Adipocyte (in vitro differentiated cells): ENCODE measurements around the gene CD163L1.
"Not testable (repeated sequence)": the region's sequence is repeated elsewhere in the genome, so short reads cannot be mapped to it uniquely, and the experiment has no call there.

ENCODE experiments used
- DNase-seq: peaks from one replicate; pipeline ENCODE4 v3.0.0-alpha.2; 2015; ENCODE audit warnings: low read depth
- H3K27me3 ChIP-seq: replicated peaks from 2 replicates; pipeline ENCODE4 v1.7.0; 2013; ENCODE audit warnings: mild to moderate bottlenecking, low read length, moderate library complexity; ENCODE audit not compliant: control insufficient read depth, insufficient read depth
- H3K36me3 ChIP-seq: 2 replicates; pipeline ENCODE4 v1.7.0; 2013; ENCODE audit warnings: low read length, mild to moderate bottlenecking, moderate library complexity; ENCODE audit not compliant: control insufficient read depth, insufficient read depth, severe bottlenecking
- H3K4me1 ChIP-seq: 2 replicates; pipeline ENCODE4 v1.7.0; 2013; ENCODE audit warnings: mild to moderate bottlenecking, low read length, moderate library complexity; ENCODE audit not compliant: control insufficient read depth, insufficient read depth
- H3K4me3 ChIP-seq: 2 replicates; pipeline ENCODE4 v1.7.0; 2013; ENCODE audit warnings: mild to moderate bottlenecking, low read length, moderate library complexity
- H3K9ac ChIP-seq: 2 replicates; pipeline ENCODE4 v1.7.0; 2013; ENCODE audit warnings: mild to moderate bottlenecking, low read length, moderate library complexity
- H3K9me3 ChIP-seq: 2 replicates; pipeline ENCODE4 v1.7.0; 2013; ENCODE audit warnings: mild to moderate bottlenecking, low read length, moderate library complexity; ENCODE audit not compliant: control insufficient read depth

Gene CD163L1

GRCh38 chr12:7444537-7444936 is 584 bp upstream of the CD163L1 start:
- Histone ChIP-seq H3K4me3 (no peak overlapping the region), H3K27me3 (no peaks in the 10 kb centered on the region), H3K9me3 (no peaks in the 10 kb centered on the region), H3K36me3 (no peaks in the 10 kb centered on the region), H3K9ac (no peak overlapping the region), H3K4me1 (no peaks in the 10 kb centered on the region)
- no peak for DNase-seq

- no peak for DNase-seq
- H3K4me3 ChIP-seq = no peak overlapping the region
- no peak overlapping the region for H3K9ac ChIP-seq
- H3K9me3 ChIP-seq = no peaks in the 10 kb centered on the region
- no peaks in the 10 kb centered on the region for H3K4me1 ChIP-seq
- H3K27me3 ChIP-seq = no peaks in the 10 kb centered on the region
- no peaks in the 10 kb centered on the region for H3K36me3 ChIP-seq
Measured at GRCh38 chr12:7441216-7441615, 2.7 kb downstream of the CD163L1 start.

DNA sequence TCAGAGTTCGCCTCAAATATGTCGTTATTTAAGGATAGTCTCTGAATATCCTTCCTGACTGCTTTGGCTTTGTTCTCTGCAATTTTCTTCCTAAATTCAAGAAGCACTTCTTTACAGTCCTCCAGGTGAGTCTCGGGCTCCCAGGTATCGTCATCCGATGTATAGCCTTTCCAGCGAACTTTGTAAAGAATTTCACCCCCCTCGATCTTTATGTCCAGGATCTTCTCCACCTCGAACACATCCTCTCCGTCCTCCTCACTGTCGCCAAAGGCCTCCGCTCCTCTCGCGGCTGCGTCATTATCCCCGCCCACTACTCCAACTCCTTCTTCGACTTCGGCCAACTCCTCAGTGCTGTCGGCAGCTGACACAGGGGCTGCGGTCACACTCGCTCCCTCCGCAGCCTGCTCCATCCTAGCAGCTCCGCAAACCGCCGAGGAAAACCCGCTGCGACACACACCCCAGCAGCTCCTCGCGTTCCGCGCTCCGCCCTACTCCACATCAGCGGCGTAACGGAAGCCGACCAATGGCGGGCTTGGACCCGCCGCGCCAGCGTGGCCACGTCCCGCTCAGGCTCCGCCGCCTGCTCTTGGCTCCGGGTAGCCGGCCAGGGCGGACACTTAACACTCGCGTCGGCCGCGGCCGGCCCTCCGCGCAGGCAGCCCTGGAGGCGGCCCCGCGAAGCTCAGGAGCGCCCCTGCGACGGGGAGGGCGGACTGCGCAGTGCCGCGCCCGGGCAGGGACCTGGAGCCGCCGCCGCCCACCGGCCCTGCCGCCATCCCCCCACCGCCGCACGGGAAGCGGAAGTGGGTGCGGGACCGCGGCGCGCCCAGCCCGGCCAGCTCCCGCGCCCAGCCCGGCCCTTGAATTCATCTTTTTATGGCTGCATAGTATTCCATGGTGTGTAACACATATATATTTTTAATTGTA is 4.1 kb downstream of the CD163L1 start:
- H3K4me3 ChIP-seq = peak overlapping the region; percentile 82
- peak overlapping the region; percentile 62 for H3K9ac ChIP-seq
- H3K36me3 ChIP-seq = no peaks in the 10 kb centered on the region
- no peaks in the 10 kb centered on the region for H3K27me3 ChIP-seq
- H3K4me1 ChIP-seq = no peaks in the 10 kb centered on the region
- peak; percentile 8 for DNase-seq
- no peaks in the 10 kb centered on the region for H3K9me3 ChIP-seq

GRCh38 chr12:7438291-7438995 is 5.5 kb downstream of the CD163L1 start:
- H3K36me3 ChIP-seq, H3K4me3 ChIP-seq: not testable (repeated sequence)

GRCh38 chr12:7437494-7437893 is 6.5 kb downstream of the CD163L1 start:
- H3K36me3 ChIP-seq, H3K9me3 ChIP-seq, DNase-seq, H3K9ac ChIP-seq, H3K27me3 ChIP-seq, H3K4me3 ChIP-seq, H3K4me1 ChIP-seq: not testable (repeated sequence)

More at GRCh38 chr12:7438291-7438995, 5.5 kb downstream of the CD163L1 start:
- DNase-seq, H3K27me3 ChIP-seq, H3K9ac ChIP-seq, H3K9me3 ChIP-seq, H3K4me1 ChIP-seq: not testable (repeated sequence)

DNA sequence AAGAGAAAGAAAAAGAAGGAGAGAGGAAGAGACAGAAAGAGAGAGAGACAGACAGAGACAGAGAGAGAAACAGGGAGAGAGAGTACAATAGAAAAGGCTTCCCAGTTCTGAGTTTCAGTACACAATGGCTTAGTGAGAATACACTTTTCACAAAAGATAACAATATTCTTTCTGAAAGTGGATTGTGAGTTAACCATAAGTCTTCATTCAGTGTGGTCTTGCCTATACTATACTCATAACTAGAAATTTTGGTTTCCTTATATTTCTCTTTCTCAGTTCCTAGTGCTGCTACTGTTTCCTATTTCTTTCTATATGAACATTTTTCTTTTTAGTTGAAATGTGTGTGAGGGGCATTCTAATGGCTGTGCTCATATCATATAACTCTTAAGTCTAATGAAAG is 9.3 kb downstream of the CD163L1 start:
- Histone ChIP-seq H3K4me3 (no peak overlapping the region), H3K9ac (no peak overlapping the region), H3K9me3 (no peaks in the 10 kb centered on the region), H3K4me1 (peaks cover 4% of the 10 kb centered on the region), H3K27me3 (no peaks in the 10 kb centered on the region), H3K36me3 (no peaks in the 10 kb centered on the region)
- no peak for DNase-seq

DNA sequence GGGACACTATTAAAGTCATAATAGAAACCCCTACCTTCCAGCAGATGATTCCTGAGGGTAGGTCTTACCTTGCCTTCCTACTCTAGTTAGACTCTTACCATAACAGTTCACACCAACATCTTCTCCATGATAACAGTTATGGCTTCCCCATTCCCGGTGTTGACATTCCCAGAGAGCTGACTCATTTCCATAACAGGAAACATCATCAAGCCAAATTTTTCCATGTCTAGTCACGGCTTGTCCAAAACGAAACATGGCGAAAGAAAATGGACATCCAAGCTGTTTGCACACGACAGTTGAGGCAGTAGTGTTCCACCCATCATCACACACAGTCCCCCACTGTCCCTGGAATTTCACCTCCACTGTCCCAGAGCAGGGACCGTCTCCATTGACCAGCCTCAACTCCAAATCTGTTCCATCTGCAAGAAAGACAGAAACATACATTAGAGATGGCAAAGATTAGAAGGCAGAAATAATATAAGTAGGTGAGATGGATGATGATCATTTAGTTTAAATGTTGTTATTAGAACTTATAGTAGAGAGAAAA is 10.6 kb downstream of the CD163L1 start:
- DNase-seq = peak; percentile 8
- no peak overlapping the region for H3K4me3 ChIP-seq
- H3K9me3 ChIP-seq = no peaks in the 10 kb centered on the region

GRCh38 chr12:7431993-7432685 is 11.8 kb downstream of the CD163L1 start:
- H3K36me3 ChIP-seq = no peaks in the 10 kb centered on the region
- no peak overlapping the region for H3K4me3 ChIP-seq
- H3K9me3 ChIP-seq = no peaks in the 10 kb centered on the region
- peak; percentile 1 for DNase-seq
- no peaks in the 10 kb centered on the region for H3K27me3 ChIP-seq
- peaks cover 4% of the 10 kb centered on the region for H3K4me1 ChIP-seq
- H3K9ac ChIP-seq = no peak overlapping the region

More for the DNA sequence above, 10.6 kb downstream of the CD163L1 start:
- H3K36me3 ChIP-seq = no peaks in the 10 kb centered on the region
- no peak overlapping the region for H3K9ac ChIP-seq
- peaks cover 4% of the 10 kb centered on the region for H3K4me1 ChIP-seq
- no peaks in the 10 kb centered on the region for H3K27me3 ChIP-seq

- no peaks in the 10 kb centered on the region for H3K36me3 ChIP-seq
- no peak overlapping the region for H3K9ac ChIP-seq
- H3K4me3 ChIP-seq = no peak overlapping the region
- H3K27me3 ChIP-seq = peaks cover 3% of the 10 kb centered on the region
- no peaks in the 10 kb centered on the region for H3K4me1 ChIP-seq
- H3K9me3 ChIP-seq = peaks cover 4% of the 10 kb centered on the region
- no peak for DNase-seq
Measured at GRCh38 chr12:7411343-7411742, 32.6 kb downstream of the CD163L1 start.

DNA sequence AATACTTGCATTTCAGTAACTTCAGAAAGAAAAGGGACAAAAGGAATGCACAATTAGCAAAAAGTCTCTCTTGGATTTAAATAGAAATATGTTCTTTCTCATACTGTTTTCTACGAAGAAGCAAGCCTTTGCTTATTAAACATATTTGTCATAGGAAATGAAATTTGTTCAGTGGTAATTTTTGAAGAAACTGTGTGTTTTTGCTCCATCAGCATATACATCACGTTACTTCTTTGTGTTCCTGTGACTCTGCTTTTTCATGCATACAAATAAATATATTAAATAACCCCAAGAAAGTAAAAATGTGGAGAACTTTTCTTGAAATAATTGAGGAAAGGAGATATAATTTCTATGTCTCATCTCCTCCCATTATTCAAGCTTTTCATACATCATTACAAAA is 39.7 kb downstream of the CD163L1 start:
- no peak for DNase-seq
- no peak overlapping the region for H3K9ac ChIP-seq
- no peaks in the 10 kb centered on the region for H3K4me1 ChIP-seq
- no peaks in the 10 kb centered on the region for H3K27me3 ChIP-seq
- H3K4me3 ChIP-seq = no peak overlapping the region
- no peaks in the 10 kb centered on the region for H3K9me3 ChIP-seq
- no peaks in the 10 kb centered on the region for H3K36me3 ChIP-seq

GRCh38 chr12:7403466-7403865 is 40.5 kb downstream of the CD163L1 start:
- H3K4me3 ChIP-seq = no peak overlapping the region
- no peaks in the 10 kb centered on the region for H3K9me3 ChIP-seq
- H3K9ac ChIP-seq = no peak overlapping the region
- H3K4me1 ChIP-seq = no peaks in the 10 kb centered on the region
- no peak for DNase-seq
- H3K27me3 ChIP-seq = no peaks in the 10 kb centered on the region
- no peaks in the 10 kb centered on the region for H3K36me3 ChIP-seq
